Gastroesophageal sphincter (tissue), 4 donors: ENCODE data around the gene IRF6. TPM values are rescaled to one million over a fixed set of nuclear protein-coding genes. Genes with fewer than 3 reads are reported as not detected.

Experiments used
- ATAC-seq: fragments of 150-250 bp; one replicate; pipeline ENCODE4 v1.9.1; 2016; ENCODE audit warnings: mild to moderate bottlenecking, moderate library complexity
- H3K27ac ChIP-seq, 4 donors: fragments of 200-600 bp; sonication (generic) in 3 of 4; 1 replicate in 3 of 4; 2 replicates in 1 of 4; pipeline ENCODE4 v1.5.1; 2016 to 2019
- H3K27me3 ChIP-seq: fragments of 200-600 bp; sonication (generic); one replicate; pipeline ENCODE4 v1.5.1; 2019
- H3K36me3 ChIP-seq, 2 donors: fragments of 200-600 bp; sonication (generic); one replicate each; pipeline ENCODE4 v1.5.1; 2019; ENCODE audit warnings: control low read depth in 1 of 2
- H3K4me1 ChIP-seq, 3 donors: fragments of 200-600 bp; sonication (generic); 1 replicate in 2 of 3; 2 replicates in 1 of 3; pipeline ENCODE4 v1.5.1; 2016 to 2019; ENCODE audit warnings: control low read depth in 2 of 3
- H3K4me3 ChIP-seq, 2 donors: fragments of 200-600 bp; sonication (generic); one replicate each; pipeline ENCODE4 v1.5.1; 2019; ENCODE audit warnings: mild to moderate bottlenecking in 1 of 2, moderate library complexity in 1 of 2
- H3K9me3 ChIP-seq, 3 donors: fragments of 200-600 bp; sonication (generic); one replicate each; pipeline ENCODE4 v1.5.1; 2017 to 2019; ENCODE audit warnings: control low read depth in 2 of 3
- CTCF ChIP-seq, 4 experiments: fragments of 200-600 bp in 2 of 4; fragments of 450-650 bp in 2 of 4; sonication (generic) in 1 of 4; IDR thresholded peaks; one replicate each; pipeline ENCODE4 v1.5.1; 2017 to 2019; ENCODE audit warnings: antibody characterized with exemption in 4 of 4, mild to moderate bottlenecking in 2 of 4, moderate library complexity in 2 of 4
- EP300 ChIP-seq: sonication (generic); formaldehyde crosslinking; IDR thresholded peaks from one replicate; pipeline ENCODE4 v1.6.1; 2017; ENCODE audit warnings: antibody characterized with exemption, mild to moderate bottlenecking
- POLR2A ChIP-seq, 2 donors: fragments of 450-650 bp; IDR thresholded peaks; one replicate each; pipeline ENCODE4 v1.6.1; 2017; ENCODE audit warnings: antibody characterized with exemption in 2 of 2, mild to moderate bottlenecking in 2 of 2, moderate library complexity in 1 of 2
- POLR2AphosphoS5 ChIP-seq: sonication (generic); formaldehyde crosslinking; IDR thresholded peaks from one replicate; pipeline ENCODE4 v1.6.1; 2017; ENCODE audit warnings: antibody characterized with exemption
- WGBS, 2 donors: methylation state at CpG; one replicate each; pipeline ENCODE4 v1.1.5; 2018; ENCODE audit warnings: low coverage in 1 of 2; 5-methylcytosine and 5-hydroxymethylcytosine counted together
- total RNA-seq, 4 donors: library from RNA; depleted of rRNA; stranded (reverse); fragments of >200 nt; gene quantifications; one replicate each; pipeline ENCODE4 v1.1.0, GENCODE V29; 2016

Gene IRF6
- total RNA-seq, 4 donors from 2014 or later: 1.2 to 6.8 (median 2.8) TPM

- peak overlapping the region in 3 of 4 donors; percentile 22 to 83 (median 82) for H3K27ac ChIP-seq
- no peaks in the 10 kb centered on the region for H3K36me3 ChIP-seq
- no peak for TF ChIP-seq CTCF (IDR thresholded peaks at IDR 0.05)
- WGBS, 2 donors: 94 to 98% methylated on average over 4 of the region's 4 CpGs
- peaks cover 7 to 49% (median 12%) of the 10 kb centered on the region in 3 donors for H3K4me1 ChIP-seq
- no peak for ATAC-seq
- H3K9me3 ChIP-seq: no peaks in the 10 kb centered on the region
- H3K4me3 ChIP-seq: no peak overlapping the region
- H3K27me3 ChIP-seq: no peaks in the 10 kb centered on the region
Observed at GRCh38 chr1:209785592-209785991, 20.4 kb downstream of the IRF6 start.

GRCh38 chr1:209784265-209785169 is 21.4 kb downstream of the IRF6 start, which contains the start of gene C1orf74:
Gene C1orf74 (minus strand): TSS chr1:209784559. CDS start chr1:209783634, 925 bp downstream.
- peak within 1 kb of the TSS; percentile 58 to 77 for H3K4me3 ChIP-seq
- no peaks in the 10 kb centered on the region for H3K36me3 ChIP-seq
- WGBS, 2 donors: 7 to 20% methylated on average over 5 to 16 of the region's 48 CpGs
- H3K4me1 ChIP-seq: peaks cover 7 to 49% (median 12%) of the 10 kb centered on the region in 3 donors
- peak; percentile 99 for ATAC-seq
- TF ChIP-seq EP300: no peak
- TF ChIP-seq POLR2A (IDR thresholded peaks at IDR 0.05): peak; percentile 67 to 79
- peak in 1 of 4 experiments; percentile 6 for TF ChIP-seq CTCF (IDR thresholded peaks at IDR 0.05)
- TF ChIP-seq POLR2AphosphoS5: peak; percentile 85
- H3K27me3 ChIP-seq: no peaks in the 10 kb centered on the region
- H3K27ac ChIP-seq: peak within 1 kb of the TSS; percentile 71 to 86 (median 82)
- H3K9me3 ChIP-seq: no peaks in the 10 kb centered on the region

GRCh38 chr1:209783386-209783785 is 22.6 kb downstream of the IRF6 start:
- peak overlapping the region in 1 of 2 donors; percentile 58 for H3K4me3 ChIP-seq

GRCh38 chr1:209780268-209780667 is 25.7 kb downstream of the IRF6 start:
- no peaks in the 10 kb centered on the region for H3K36me3 ChIP-seq
- 86 to 93% methylated on average over 2 of the region's 4 CpGs for WGBS, 2 donors
- no peak for TF ChIP-seq CTCF (IDR thresholded peaks at IDR 0.05)
- no peak for TF ChIP-seq POLR2AphosphoS5
- TF ChIP-seq EP300: no peak
- TF ChIP-seq POLR2A (IDR thresholded peaks at IDR 0.05): no peak
- H3K4me3 ChIP-seq: no peak overlapping the region
- ATAC-seq: no peak
- no peak overlapping the region for H3K27ac ChIP-seq
- H3K27me3 ChIP-seq: no peaks in the 10 kb centered on the region
- no peaks in the 10 kb centered on the region for H3K9me3 ChIP-seq
- peaks cover 0 to 18% (median 8%) of the 10 kb centered on the region in 3 donors for H3K4me1 ChIP-seq

More at GRCh38 chr1:209783386-209783785, 22.6 kb downstream of the IRF6 start:
- Histone ChIP-seq H3K36me3 (no peaks in the 10 kb centered on the region), H3K27ac (no peak overlapping the region), H3K4me1 (peaks cover 7 to 45% (median 12%) of the 10 kb centered on the region in 3 donors), H3K9me3 (no peaks in the 10 kb centered on the region), H3K27me3 (no peaks in the 10 kb centered on the region)
- no peak for ATAC-seq
- no peak for TF ChIP-seq POLR2AphosphoS5
- TF ChIP-seq EP300: no peak
- WGBS, 2 donors: 64% methylated on average over 2 to 3 of the region's 6 CpGs

GRCh38 chr1:209778102-209778501 is 27.8 kb downstream of the IRF6 start:
- no peak for TF ChIP-seq POLR2AphosphoS5
- no peak for TF ChIP-seq CTCF (IDR thresholded peaks at IDR 0.05)
- Histone ChIP-seq H3K27me3 (no peaks in the 10 kb centered on the region), H3K4me1 (peaks cover 0 to 2% (median 0%) of the 10 kb centered on the region in 3 donors), H3K4me3 (no peak overlapping the region), H3K36me3 (no peaks in the 10 kb centered on the region), H3K9me3 (no peaks in the 10 kb centered on the region), H3K27ac (no peak overlapping the region)
- 100% methylated on average over 1 of the region's 1 CpG for WGBS, 2 donors
- ATAC-seq: no peak
